WI38 (cell line): ENCODE measurements around the gene C20orf141.

Experiments
- H3K4me3 ChIP-seq: 2 replicates; pipeline ENCODE4 v1.5.1; 2011; ENCODE audit warnings: low read depth, mild to moderate bottlenecking, control low read depth, low read length
- TF ChIP-seq, protein P1 (sequence below): IDR thresholded peaks from 2 replicates; pipeline ENCODE4 v1.5.1; 2012; ENCODE audit warnings: low read depth, mild to moderate bottlenecking, control low read depth, low read length

The C20orf141 gene

DNA sequence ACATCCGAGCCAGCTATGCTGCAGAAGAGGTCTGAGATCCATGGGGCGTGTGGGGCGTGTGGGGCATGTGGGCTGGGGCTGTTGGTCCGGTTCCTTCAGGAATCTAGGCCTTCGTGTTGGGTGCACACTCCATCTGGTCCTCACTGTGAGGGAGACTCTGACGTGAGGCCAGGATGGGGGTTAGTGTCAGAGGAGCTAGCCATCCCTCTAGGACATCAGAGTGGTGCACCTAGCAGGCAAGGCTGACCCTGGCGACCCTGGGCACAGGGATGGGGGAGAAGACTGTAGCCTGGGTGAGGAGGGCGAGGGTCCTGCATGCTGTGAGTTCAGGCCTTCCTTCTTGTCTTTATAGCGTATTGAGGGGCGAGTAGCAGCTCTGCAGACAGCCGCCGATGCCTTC lies 49.8 kb downstream of the C20orf141 start:
- TF ChIP-seq, protein P1, sequence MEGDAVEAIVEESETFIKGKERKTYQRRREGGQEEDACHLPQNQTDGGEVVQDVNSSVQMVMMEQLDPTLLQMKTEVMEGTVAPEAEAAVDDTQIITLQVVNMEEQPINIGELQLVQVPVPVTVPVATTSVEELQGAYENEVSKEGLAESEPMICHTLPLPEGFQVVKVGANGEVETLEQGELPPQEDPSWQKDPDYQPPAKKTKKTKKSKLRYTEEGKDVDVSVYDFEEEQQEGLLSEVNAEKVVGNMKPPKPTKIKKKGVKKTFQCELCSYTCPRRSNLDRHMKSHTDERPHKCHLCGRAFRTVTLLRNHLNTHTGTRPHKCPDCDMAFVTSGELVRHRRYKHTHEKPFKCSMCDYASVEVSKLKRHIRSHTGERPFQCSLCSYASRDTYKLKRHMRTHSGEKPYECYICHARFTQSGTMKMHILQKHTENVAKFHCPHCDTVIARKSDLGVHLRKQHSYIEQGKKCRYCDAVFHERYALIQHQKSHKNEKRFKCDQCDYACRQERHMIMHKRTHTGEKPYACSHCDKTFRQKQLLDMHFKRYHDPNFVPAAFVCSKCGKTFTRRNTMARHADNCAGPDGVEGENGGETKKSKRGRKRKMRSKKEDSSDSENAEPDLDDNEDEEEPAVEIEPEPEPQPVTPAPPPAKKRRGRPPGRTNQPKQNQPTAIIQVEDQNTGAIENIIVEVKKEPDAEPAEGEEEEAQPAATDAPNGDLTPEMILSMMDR, result no peak
- no peak overlapping the region for H3K4me3 ChIP-seq

DNA sequence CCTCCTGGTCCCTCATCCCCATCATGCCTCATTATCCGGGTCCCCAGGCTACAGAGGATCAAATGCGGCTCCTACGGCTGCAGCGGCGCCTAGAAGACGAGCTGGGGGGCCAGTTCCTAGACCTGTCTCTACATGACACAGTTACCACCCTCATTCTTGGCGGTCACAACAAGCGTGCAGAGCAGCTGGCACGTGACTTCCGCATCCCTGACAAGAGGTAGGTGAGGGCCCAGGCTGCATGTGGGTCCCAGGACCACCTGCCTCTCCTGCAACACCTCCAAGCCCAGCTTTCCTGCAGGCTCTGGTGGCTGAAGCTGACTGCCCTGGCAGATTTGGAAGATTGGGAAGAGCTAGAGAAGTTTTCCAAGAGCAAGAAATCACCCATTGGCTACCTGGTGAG lies 50.3 kb downstream of the C20orf141 start:
- TF ChIP-seq, protein P1, result no peak
- H3K4me3 ChIP-seq, result no peak overlapping the region
